MCF 10A (cell line): Measurements from ENCODE around the gene RBM15B. TPM values are rescaled to one million over a fixed set of nuclear protein-coding genes. Genes with fewer than 3 reads are reported as not detected.

Source experiments
- BruUV-seq: library from RNA; stranded (reverse); fragments of 400-500 nt; replicated peaks from 2 replicates; lab custom pipeline; 2021; lab: Mats Ljungman, UMichigan
- CTCF ChIA-PET: fragments of 300-600 bp; sonication (Branson Sonifier 250); formaldehyde crosslinking; extraction: SDS; loops from one replicate; lab custom pipeline; 2021; ENCODE audit warnings: antibody characterized with exemption, inconsistent platforms; lab: Yijun Ruan, JAX
- POLR2A ChIA-PET: fragments of 300-600, 350-650 bp; sonication (Branson Sonifier 250); formaldehyde crosslinking; extraction: SDS; loops from one replicate; lab custom pipeline; 2020; ENCODE audit warnings: antibody characterized with exemption, inconsistent platforms; lab: Yijun Ruan, JAX
- DNase-seq: peaks from one replicate; pipeline ENCODE4 v3.0.0-alpha.2; 2018; ENCODE audit not compliant: unreplicated experiment
- H3K27ac Mint-ChIP-seq: one replicate; pipeline ENCODE4 v1.8.0; 2022; ENCODE audit warnings: mild to moderate bottlenecking, low read depth, mixed read lengths; ENCODE audit not compliant: unreplicated experiment
- H3K27me3 Mint-ChIP-seq: one replicate; pipeline ENCODE4 v1.8.0; 2022; ENCODE audit warnings: mixed read lengths; ENCODE audit not compliant: insufficient read depth, unreplicated experiment
- H3K36me3 Mint-ChIP-seq: one replicate; pipeline ENCODE4 v1.8.0; 2022; ENCODE audit warnings: mild to moderate bottlenecking, moderate library complexity, mixed read lengths; ENCODE audit not compliant: insufficient read depth, unreplicated experiment
- H3K4me1 Mint-ChIP-seq: one replicate; pipeline ENCODE4 v1.8.0; 2022; ENCODE audit warnings: mixed read lengths; ENCODE audit not compliant: insufficient read depth, unreplicated experiment
- H3K4me3 Mint-ChIP-seq: one replicate; pipeline ENCODE4 v1.8.0; 2022; ENCODE audit warnings: mild to moderate bottlenecking, moderate library complexity, mixed read lengths; ENCODE audit not compliant: unreplicated experiment
- H3K9me3 Mint-ChIP-seq: one replicate; pipeline ENCODE4 v1.8.0; 2022; ENCODE audit warnings: mixed read lengths; ENCODE audit not compliant: unreplicated experiment
- CTCF ChIP-seq: fragments of 200-600 bp; IDR thresholded peaks from one replicate; pipeline ENCODE4 v1.8.0; 2022; ENCODE audit warnings: antibody characterized with exemption, mild to moderate bottlenecking; ENCODE audit not compliant: unreplicated experiment
- intact Hi-C: fragments of 100-400 bp; cut with micrococcal nuclease; formaldehyde crosslinking; loops from 2 replicates; pipeline ENCODE4 v1.14.1; 2022
- total RNA-seq: library from RNA; stranded (reverse); gene quantifications from 2 replicates; pipeline ENCODE4 v1.2.3, GENCODE V29; 2022

Gene RBM15B
- total RNA-seq, 1 experiment from 2014 or later, result 33.6 TPM

- CTCF ChIA-PET, result interaction anchor here (0.6 to 3.7 kb wide), 7 partner anchors 11 to 898 kb away, joined by 3 to 29 read pairs (median 4); no protein-coding TSS in a partner anchor
- Mint-ChIP-seq H3K27ac (no peak overlapping the region), H3K4me3 (peak overlapping the region; percentile 90), H3K9me3 (no peaks in the 10 kb centered on the region), H3K36me3 (no peaks in the 10 kb centered on the region), H3K27me3 (no peaks in the 10 kb centered on the region), H3K4me1 (peaks cover 20% of the 10 kb centered on the region)
- no TSS peak for BruUV-seq
- POLR2A ChIA-PET, result no interaction called here
- intact Hi-C loops, result no loop called here
- DNase-seq, result no peak
- TF ChIP-seq CTCF, result no peak
Observed at GRCh38 chr3:51382947-51383578, 8.0 kb upstream of the RBM15B start.

GRCh38 chr3:51384055-51384725, 6.9 kb upstream of the RBM15B start:
- TSS peak; percentile 76 for BruUV-seq
- H3K9me3 Mint-ChIP-seq, result no peaks in the 10 kb centered on the region
- no peak for TF ChIP-seq CTCF
- peak overlapping the region; percentile 98 for H3K27ac Mint-ChIP-seq
- peaks cover 22% of the 10 kb centered on the region for H3K4me1 Mint-ChIP-seq
- ChIA-PET POLR2A (interaction anchor here (0.6 to 3.1 kb wide), 7 partner anchors 22 to 815 kb away, joined by 3 to 28 read pairs (median 9); partner anchors contain the start of genes DCAF1, HEMK1 and MAPKAPK3), CTCF (interaction anchor here (0.6 to 3.7 kb wide), 4 partner anchors 12 to 1084 kb away, joined by 3 to 29 read pairs (median 5); no protein-coding TSS in a partner anchor)
- no peaks in the 10 kb centered on the region for H3K27me3 Mint-ChIP-seq
- peak overlapping the region; percentile 90 for H3K4me3 Mint-ChIP-seq
- peaks cover 9% of the 10 kb centered on the region for H3K36me3 Mint-ChIP-seq
- no peak for DNase-seq
- intact Hi-C loops, result loop anchor here (2.0 kb wide), 1 partner anchor 767 kb away; the partner anchor contains the start of gene MAPKAPK3

- intact Hi-C loops, result loop anchor here (2.0 to 5.0 kb wide), 2 partner anchors 287 to 768 kb away; partner anchors contain the start of genes MAPKAPK3 and TEX264
- POLR2A ChIA-PET, result interaction anchor here (0.6 to 3.1 kb wide), 20 partner anchors 12 to 817 kb away, joined by 3 to 28 read pairs (median 4); partner anchors contain the start of genes ACY1, C3orf18, CISH and DCAF1
- CTCF ChIA-PET, result interaction anchor here (0.5 to 3.7 kb wide), 8 partner anchors 13 to 832 kb away, joined by 3 to 29 read pairs (median 4); no protein-coding TSS in a partner anchor
- no TSS peak for BruUV-seq
- DNase-seq, result peak; percentile 98
- Mint-ChIP-seq H3K27me3 (no peaks in the 10 kb centered on the region), H3K36me3 (peaks cover 14% of the 10 kb centered on the region), H3K9me3 (no peaks in the 10 kb centered on the region), H3K4me1 (peaks cover 26% of the 10 kb centered on the region), H3K4me3 (peak within 1 kb of the TSS; percentile 90), H3K27ac (peak within 1 kb of the TSS; percentile 98)
- no peak for TF ChIP-seq CTCF
Observed at GRCh38 chr3:51384726-51385473, 6.2 kb upstream of the RBM15B start, which contains the start of gene MANF. MANF (plus strand) TSS chr3:51385291; CDS start chr3:51385343, 52 bp downstream.
